HG03135 (cell line): ENCODE results near the gene FTH1.

Source experiments
- ATAC-seq: cut with Tn5 transposase; IDR thresholded peaks from one replicate; pipeline ENCODE4 v1.9.1; 2021; ENCODE audit warnings: mild to moderate bottlenecking, moderate library complexity; ENCODE audit not compliant: unreplicated experiment

The FTH1 gene

GRCh38 chr11:61917334-61918109 is 49.9 kb downstream of the FTH1 start, which contains the start of gene RAB3IL1:
TSS of gene RAB3IL1 (minus strand) at chr11:61917566. CDS start at chr11:61917367, 199 bp downstream.
- ATAC-seq, result no peak

- ATAC-seq, result no peak
Measured at GRCh38 chr11:61916737-61917333, 50.6 kb downstream of the FTH1 start.

DNA sequence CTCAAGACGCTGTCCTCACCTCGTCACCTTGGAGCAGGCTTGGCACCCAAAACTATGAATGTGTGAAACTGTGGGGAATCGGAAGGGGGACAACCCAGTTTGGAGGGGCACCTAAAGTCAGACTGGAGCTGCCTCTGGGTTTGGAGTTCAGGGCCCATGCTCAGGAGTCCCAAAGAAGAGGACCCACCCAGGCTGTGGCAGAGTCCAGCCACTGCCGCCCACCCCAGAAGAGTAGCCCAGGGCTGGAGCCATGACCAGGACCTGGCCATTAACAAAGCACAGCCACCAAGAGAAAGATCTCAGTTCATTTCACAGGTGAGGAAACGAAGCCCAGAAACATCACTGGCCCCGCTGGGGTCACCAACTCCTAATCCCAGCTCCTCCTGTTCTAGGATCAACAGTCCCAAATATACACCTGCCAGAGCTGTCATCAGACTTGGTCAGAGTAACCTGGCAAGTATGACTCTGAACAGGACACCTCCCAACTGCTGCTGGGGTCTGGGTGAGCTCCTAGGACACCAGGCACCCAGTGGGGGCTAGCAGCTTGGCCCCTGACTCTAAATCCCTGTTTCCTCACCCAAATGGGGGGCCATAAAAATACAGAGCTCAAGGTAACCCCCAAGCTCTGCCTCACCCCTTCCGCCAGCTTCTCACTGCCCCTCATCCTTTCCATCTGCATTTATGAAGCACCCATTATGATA is 52.8 kb downstream of the FTH1 start:
- no peak for ATAC-seq
